WTC11 (cell line): ENCODE data around the gene TUBA4B.

Experiments used
- CREM ChIP-seq: sonication (generic); formaldehyde crosslinking; IDR thresholded peaks from 2 replicates; pipeline ENCODE4 v1.8.1; 2022; ENCODE audit warnings: mild to moderate bottlenecking, missing genetic modification reagents, moderate library complexity
- CTCF ChIP-seq: fragments of 200-600 bp; IDR thresholded peaks from 2 replicates; pipeline ENCODE4 v1.8.0; 2022; ENCODE audit warnings: antibody characterized with exemption
- JUN ChIP-seq: sonication (generic); formaldehyde crosslinking; IDR thresholded peaks from 2 replicates; pipeline ENCODE4 v1.8.0; 2023; ENCODE audit warnings: mild to moderate bottlenecking, missing genetic modification reagents
- TF ChIP-seq, protein P1 (sequence below): fragments of 250-450 bp; sonication (Bioruptor Pico); IDR thresholded peaks from 2 replicates; pipeline ENCODE4 v1.9.0; 2021; ENCODE audit warnings: mild to moderate bottlenecking
- TF ChIP-seq, protein P2 (sequence below): sonication (generic); formaldehyde crosslinking; IDR thresholded peaks from 2 replicates; pipeline ENCODE4 v1.8.1; 2022; ENCODE audit warnings: mild to moderate bottlenecking, moderate library complexity, missing genetic modification reagents
- TF ChIP-seq, protein P3 (sequence below): sonication (generic); formaldehyde crosslinking; conservative IDR thresholded peaks from 2 replicates; pipeline ENCODE4 v1.8.1; 2022; ENCODE audit warnings: mild to moderate bottlenecking, missing genetic modification reagents

DNA sequence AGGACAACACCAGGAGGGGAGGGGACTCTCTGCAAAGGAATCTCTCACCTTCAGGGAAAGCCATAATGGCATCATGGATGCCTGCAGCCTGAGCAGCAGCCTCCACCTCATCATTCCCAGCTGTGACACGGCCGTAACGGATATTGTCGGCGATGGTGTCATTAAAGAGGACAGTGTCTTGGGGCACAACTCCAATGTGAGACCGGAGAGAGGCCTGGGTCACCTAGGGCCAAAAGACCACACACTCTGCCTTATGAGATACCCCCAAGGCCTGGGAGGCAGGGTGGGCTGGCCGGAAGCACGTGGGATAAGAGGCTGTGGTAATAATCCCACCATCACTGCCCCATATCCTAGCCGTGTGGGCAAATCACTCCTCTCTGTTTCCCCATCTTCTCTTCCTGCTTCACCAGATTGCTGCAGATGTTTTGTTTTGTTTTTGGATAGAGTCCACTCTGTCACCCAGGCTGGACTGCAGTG lies 42.1 kb upstream of the TUBA4B start:
- TF ChIP-seq CTCF (no peak), CREM (CRISPR knock-in tag) (no peak), JUN (CRISPR knock-in tag) (no peak)
- TF ChIP-seq, protein P1, sequence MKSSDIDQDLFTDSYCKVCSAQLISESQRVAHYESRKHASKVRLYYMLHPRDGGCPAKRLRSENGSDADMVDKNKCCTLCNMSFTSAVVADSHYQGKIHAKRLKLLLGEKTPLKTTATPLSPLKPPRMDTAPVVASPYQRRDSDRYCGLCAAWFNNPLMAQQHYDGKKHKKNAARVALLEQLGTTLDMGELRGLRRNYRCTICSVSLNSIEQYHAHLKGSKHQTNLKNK (CRISPR knock-in tag): no peak
- TF ChIP-seq, protein P2, sequence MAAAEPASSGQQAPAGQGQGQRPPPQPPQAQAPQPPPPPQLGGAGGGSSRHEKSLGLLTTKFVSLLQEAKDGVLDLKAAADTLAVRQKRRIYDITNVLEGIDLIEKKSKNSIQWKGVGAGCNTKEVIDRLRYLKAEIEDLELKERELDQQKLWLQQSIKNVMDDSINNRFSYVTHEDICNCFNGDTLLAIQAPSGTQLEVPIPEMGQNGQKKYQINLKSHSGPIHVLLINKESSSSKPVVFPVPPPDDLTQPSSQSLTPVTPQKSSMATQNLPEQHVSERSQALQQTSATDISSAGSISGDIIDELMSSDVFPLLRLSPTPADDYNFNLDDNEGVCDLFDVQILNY (CRISPR knock-in tag): no peak
- TF ChIP-seq, protein P3, sequence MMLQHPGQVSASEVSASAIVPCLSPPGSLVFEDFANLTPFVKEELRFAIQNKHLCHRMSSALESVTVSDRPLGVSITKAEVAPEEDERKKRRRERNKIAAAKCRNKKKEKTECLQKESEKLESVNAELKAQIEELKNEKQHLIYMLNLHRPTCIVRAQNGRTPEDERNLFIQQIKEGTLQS: no peak
